GM13976 (cell line): ENCODE results near the gene TTK.

Experiments used
- DNase-seq: peaks from one replicate; pipeline ENCODE4 v3.0.0; 2012; ENCODE audit warnings: low spot score
- CTCF ChIP-seq: IDR thresholded peaks from 2 replicates; pipeline ENCODE4 v1.5.1; 2012; ENCODE audit warnings: borderline replicate concordance, mild to moderate bottlenecking; ENCODE audit not compliant: insufficient read depth; ENCODE audit errors: extremely low read depth, missing control alignments, control extremely low read depth
- in situ Hi-C: fragments of 300-500 bp; cut with MboI; formaldehyde crosslinking; loops from one replicate; pipeline ENCODE4 v1.12.0; 2022; ENCODE audit warnings: low sequenced_read_pairs, mixed read lengths, inconsistent platforms; ENCODE audit not compliant: unreplicated experiment

The TTK gene

GRCh38 chr6:80015839-80016435, 11.5 kb downstream of the TTK start:
- no peak for DNase-seq
- no peak for TF ChIP-seq CTCF
- in situ Hi-C loops: no loop called here

- DNase-seq: no peak
- no peak for TF ChIP-seq CTCF
- in situ Hi-C loops: no loop called here
Observed at GRCh38 chr6:80020381-80021120, 16.1 kb downstream of the TTK start.

GRCh38 chr6:80021131-80021530, 16.7 kb downstream of the TTK start:
- no peak for TF ChIP-seq CTCF
- no peak for DNase-seq
- in situ Hi-C loops: no loop called here

- no peak for TF ChIP-seq CTCF
- in situ Hi-C loops: no loop called here
- no peak for DNase-seq
Observed at GRCh38 chr6:80021591-80021990, 17.1 kb downstream of the TTK start.

GRCh38 chr6:80022803-80023202, 18.4 kb downstream of the TTK start:
- in situ Hi-C loops: no loop called here
- no peak for DNase-seq
- TF ChIP-seq CTCF: no peak

- no peak for TF ChIP-seq CTCF
- no peak for DNase-seq
- in situ Hi-C loops: no loop called here
Observed at GRCh38 chr6:80028589-80028988, 24.1 kb downstream of the TTK start.
